PFSK-1 (cell line): ENCODE measurements around the gene IFRD2.

Experiments used
- FOXP2 ChIP-seq: optimal IDR thresholded peaks from 2 replicates; pipeline ENCODE3; 2011; ENCODE audit warnings: borderline replicate concordance, control low read depth, inconsistent platforms; ENCODE audit not compliant: insufficient read depth; ENCODE audit errors: extremely low read length, extremely low read depth
- POLR2AphosphoS5 ChIP-seq: IDR thresholded peaks from 2 replicates; pipeline ENCODE4 v1.6.1; 2012; ENCODE audit warnings: low read depth, mild to moderate bottlenecking, control low read depth, low read length, moderate library complexity
- REST ChIP-seq, 2 experiments: IDR thresholded peaks; 2 replicates each; pipeline versions ENCODE4 v1.6.1 to v1.8.0; 2011 to 2012; ENCODE audit warnings: low read depth in 2 of 2, low read length in 2 of 2, control low read depth in 1 of 2, inconsistent platforms in 1 of 2, mild to moderate bottlenecking in 1 of 2, moderate library complexity in 1 of 2; ENCODE audit not compliant: insufficient read depth in 1 of 2
- SIN3A ChIP-seq: IDR thresholded peaks from 2 replicates; pipeline ENCODE4 v1.6.1; 2012; ENCODE audit warnings: mild to moderate bottlenecking, low read length, moderate library complexity, borderline replicate concordance; ENCODE audit not compliant: insufficient read depth
- TAF1 ChIP-seq: IDR thresholded peaks from 2 replicates; pipeline ENCODE4 v1.6.1; 2012; ENCODE audit warnings: low read length, control low read depth, borderline replicate concordance; ENCODE audit not compliant: insufficient read depth

IFRD2 gene

GRCh38 chr3:50254577-50255250 is 37.5 kb downstream of the IFRD2 start:
- TF ChIP-seq TAF1: no peak
- TF ChIP-seq FOXP2: no peak
- no peak for TF ChIP-seq REST (IDR thresholded peaks at IDR 0.05; ENCODE audit: insufficient read depth in 1 of 2, low read depth in 2 of 2, low read length in 2 of 2)
- TF ChIP-seq SIN3A: no peak
- no peak for TF ChIP-seq POLR2AphosphoS5

GRCh38 chr3:50251220-50251619 is 41.0 kb downstream of the IFRD2 start:
- no peak for TF ChIP-seq FOXP2
- TF ChIP-seq REST (IDR thresholded peaks at IDR 0.05; ENCODE audit: insufficient read depth in 1 of 2, low read depth in 2 of 2, low read length in 2 of 2): no peak
- no peak for TF ChIP-seq POLR2AphosphoS5

- TF ChIP-seq FOXP2 (no peak), TAF1 (no peak), SIN3A (no peak), POLR2AphosphoS5 (no peak), REST (IDR thresholded peaks at IDR 0.05; ENCODE audit: insufficient read depth in 1 of 2, low read depth in 2 of 2, low read length in 2 of 2) (no peak)
Measured at GRCh38 chr3:50250514-50250913, 41.7 kb downstream of the IFRD2 start.

GRCh38 chr3:50249457-50249856 is 42.8 kb downstream of the IFRD2 start:
- TF ChIP-seq SIN3A (no peak), POLR2AphosphoS5 (no peak)

GRCh38 chr3:50248387-50248786 is 43.8 kb downstream of the IFRD2 start:
- TF ChIP-seq SIN3A: no peak
- no peak for TF ChIP-seq TAF1
- TF ChIP-seq REST (IDR thresholded peaks at IDR 0.05; ENCODE audit: insufficient read depth in 1 of 2, low read depth in 2 of 2, low read length in 2 of 2): no peak
- no peak for TF ChIP-seq POLR2AphosphoS5
- no peak for TF ChIP-seq FOXP2
